OCI-LY7 (cell line): ENCODE measurements around the gene CAPN8.

Experiments used
- CTCF ChIP-seq: fragments of 200-600 bp; sonication (generic); conservative IDR thresholded peaks from 2 replicates; pipeline ENCODE4 v1.5.1; 2014; ENCODE audit warnings: mild to moderate bottlenecking, antibody characterized with exemption, low read length, moderate library complexity, mixed read lengths
- EZH2phosphoT487 ChIP-seq: fragments of 200-600 bp; sonication (generic); IDR thresholded peaks from 2 replicates; pipeline ENCODE4 v1.6.1; 2018; ENCODE audit warnings: low read depth, borderline replicate concordance, mild to moderate bottlenecking, mixed run types, antibody characterized with exemption, low read length, moderate library complexity, mixed read lengths

DNA sequence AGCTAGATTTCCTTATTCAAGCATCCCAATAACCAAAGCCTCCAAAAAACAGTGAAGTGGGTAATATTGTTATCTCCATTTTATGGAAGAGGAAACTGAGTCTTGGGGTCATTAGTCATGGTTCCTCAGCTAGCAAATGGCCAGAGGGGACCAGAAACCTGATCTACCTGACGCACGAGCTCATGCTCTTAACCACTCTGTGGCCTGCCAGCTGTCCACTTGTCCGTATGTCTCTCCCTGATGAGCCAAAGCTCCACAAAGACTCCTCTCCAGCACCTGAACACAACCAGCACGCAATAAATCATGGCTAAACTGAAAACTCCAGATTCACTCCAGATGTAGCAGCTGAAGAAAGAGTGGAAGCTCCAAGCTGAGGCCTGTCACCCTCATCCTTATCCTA, 5.8 kb downstream of the CAPN8 start:
- TF ChIP-seq CTCF (no peak), EZH2phosphoT487 (no peak)
